ENCODE measurements around the gene SPACA7. TPM values are rescaled to one million over a fixed set of nuclear protein-coding genes. Genes with fewer than 3 reads are reported as not detected.

The SPACA7 gene
- total and polyA plus RNA-seq, 2 of the 13 experiments (the other 11 are each of a cell fraction or from before 2014, with no cell fraction given) = not detected

DNA sequence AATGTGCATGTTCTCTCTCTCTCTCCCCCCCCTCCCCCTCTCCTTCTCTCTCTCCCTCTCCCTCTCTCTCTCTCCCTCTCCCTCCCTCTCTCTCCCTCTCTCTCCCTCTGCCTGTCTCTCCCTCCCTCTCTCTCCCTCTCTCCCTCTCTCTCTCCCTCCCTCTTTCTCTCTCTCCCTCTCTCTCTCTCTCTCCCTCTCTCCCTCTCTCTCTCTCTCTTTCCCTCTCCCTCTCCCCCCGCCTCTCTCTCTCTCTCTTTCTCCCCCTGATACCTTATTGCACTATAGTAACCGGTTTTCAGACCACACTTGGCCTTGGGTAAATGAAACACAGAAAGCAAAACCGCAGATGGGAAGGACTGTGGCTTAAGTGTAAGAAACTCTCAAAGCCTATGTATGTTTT is 34.7 kb upstream of the SPACA7 start (continued):
- no peak for TF ChIP-seq ZNF18 (CRISPR knock-in tag; IDR thresholded peaks at IDR 0.05; ENCODE audit: insufficient replicate concordance)

- DNase-seq (ENCODE audit: low spot score) (no peak), ATAC-seq (no peak), FAIRE-seq (no peak)
- Histone ChIP-seq H3K27ac (ENCODE audit: extremely low read length, insufficient read depth, low read length) (no peak overlapping the region), H4K20me1 (ENCODE audit: insufficient read depth, low read length) (no peaks in the 10 kb centered on the region), H3K36me3 (replicated peaks in 1 of 2; ENCODE audit: control insufficient read depth in 1 of 2, insufficient read depth in 2 of 2, low read length in 2 of 2) (no peaks in the 10 kb centered on the region), H3K4me2 (ENCODE audit: low read depth, low read length) (no peak overlapping the region), H3K27me3 (ENCODE audit: control insufficient read depth in 1 of 2, insufficient read depth in 2 of 2, low read length in 2 of 2) (peaks cover 10 to 54% of the 10 kb centered on the region in 2 experiments), H2AFZ (ENCODE audit: low read length) (no peak overlapping the region), H3K4me3 (replicated peaks in 1 of 3; ENCODE audit: insufficient read depth in 1 of 3, low read depth in 2 of 3, low read length in 3 of 3) (no peak overlapping the region), H3K79me2 (ENCODE audit: insufficient read depth, low read length) (no peaks in the 10 kb centered on the region), H3K4me1 (ENCODE audit: insufficient read depth, low read length) (no peaks in the 10 kb centered on the region), H3K9ac (ENCODE audit: insufficient read depth, low read depth, low read length) (no peak overlapping the region), H3K9me3 (ENCODE audit: low read length) (no peaks in the 10 kb centered on the region)
- intact Hi-C loops (cut with micrococcal nuclease; ENCODE audit: unreplicated experiment) (no loop called here), in situ Hi-C loops (cut with HindIII; ENCODE audit: extremely low pct_ligation_motif_present, low pct_unique_long_range_greater_than_20kb) (no loop called here)
- no TSS peak for BruUV-seq (replicated peaks)
- 35% methylated on average over 18 of the region's 29 CpGs for WGBS (ENCODE audit: low lambda C conversion rate)
- TF ChIP-seq, protein P1, sequence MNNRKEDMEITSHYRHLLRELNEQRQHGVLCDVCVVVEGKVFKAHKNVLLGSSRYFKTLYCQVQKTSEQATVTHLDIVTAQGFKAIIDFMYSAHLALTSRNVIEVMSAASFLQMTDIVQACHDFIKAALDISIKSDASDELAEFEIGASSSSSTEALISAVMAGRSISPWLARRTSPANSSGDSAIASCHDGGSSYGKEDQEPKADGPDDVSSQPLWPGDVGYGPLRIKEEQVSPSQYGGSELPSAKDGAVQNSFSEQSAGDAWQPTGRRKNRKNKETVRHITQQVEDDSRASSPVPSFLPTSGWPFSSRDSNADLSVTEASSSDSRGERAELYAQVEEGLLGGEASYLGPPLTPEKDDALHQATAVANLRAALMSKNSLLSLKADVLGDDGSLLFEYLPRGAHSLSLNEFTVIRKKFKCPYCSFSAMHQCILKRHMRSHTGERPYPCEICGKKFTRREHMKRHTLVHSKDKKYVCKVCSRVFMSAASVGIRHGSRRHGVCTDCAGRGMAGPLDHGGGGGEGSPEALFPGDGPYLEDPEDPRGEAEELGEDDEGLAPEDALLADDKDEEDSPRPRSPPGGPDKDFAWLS (CRISPR knock-in tag; IDR thresholded peaks at IDR 0.05; ENCODE audit: borderline replicate concordance) = no peak
- TF ChIP-seq ZNF777 (CRISPR knock-in tag; IDR thresholded peaks at IDR 0.05) (no peak), ZNF790 (CRISPR knock-in tag; IDR thresholded peaks at IDR 0.05; ENCODE audit: borderline replicate concordance) (no peak), ZNF496 (CRISPR knock-in tag; IDR thresholded peaks at IDR 0.05; ENCODE audit: insufficient replicate concordance) (no peak), GLI4 (CRISPR knock-in tag; IDR thresholded peaks at IDR 0.05; ENCODE audit: borderline replicate concordance) (no peak), ZNF564 (CRISPR knock-in tag; IDR thresholded peaks at IDR 0.05) (no peak)
- ChIA-PET POLR2A (no interaction called here), CTCF (ENCODE audit: low intra/inter-chr PET ratio, low total read pairs) (no interaction called here)
These were observed 34.0 kb upstream of the SPACA7 start for GRCh38 chr13:112341976-112342735.

All from HepG2 (cell line).